ENCODE results near the gene HSPA1L.

GRCh38 chr6:31767096-31767645, 47.9 kb downstream of the HSPA1L start:
- no peak for TF ChIP-seq ZFP36 (IDR thresholded peaks at IDR 0.05; ENCODE audit: borderline replicate concordance, partially characterized antibody)
- TF ChIP-seq POLR2A (IDR thresholded peaks at IDR 0.05; ENCODE audit: low read length), result no peak
- TF ChIP-seq, protein P1, sequence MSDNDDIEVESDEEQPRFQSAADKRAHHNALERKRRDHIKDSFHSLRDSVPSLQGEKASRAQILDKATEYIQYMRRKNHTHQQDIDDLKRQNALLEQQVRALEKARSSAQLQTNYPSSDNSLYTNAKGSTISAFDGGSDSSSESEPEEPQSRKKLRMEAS (IDR thresholded peaks at IDR 0.05), result no peak
- TF ChIP-seq, protein P2, sequence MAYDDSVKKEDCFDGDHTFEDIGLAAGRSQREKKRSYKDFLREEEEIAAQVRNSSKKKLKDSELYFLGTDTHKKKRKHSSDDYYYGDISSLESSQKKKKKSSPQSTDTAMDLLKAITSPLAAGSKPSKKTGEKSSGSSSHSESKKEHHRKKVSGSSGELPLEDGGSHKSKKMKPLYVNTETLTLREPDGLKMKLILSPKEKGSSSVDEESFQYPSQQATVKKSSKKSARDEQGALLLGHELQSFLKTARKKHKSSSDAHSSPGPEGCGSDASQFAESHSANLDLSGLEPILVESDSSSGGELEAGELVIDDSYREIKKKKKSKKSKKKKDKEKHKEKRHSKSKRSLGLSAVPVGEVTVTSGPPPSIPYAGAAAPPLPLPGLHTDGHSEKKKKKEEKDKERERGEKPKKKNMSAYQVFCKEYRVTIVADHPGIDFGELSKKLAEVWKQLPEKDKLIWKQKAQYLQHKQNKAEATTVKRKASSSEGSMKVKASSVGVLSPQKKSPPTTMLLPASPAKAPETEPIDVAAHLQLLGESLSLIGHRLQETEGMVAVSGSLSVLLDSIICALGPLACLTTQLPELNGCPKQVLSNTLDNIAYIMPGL (CRISPR knock-in tag; IDR thresholded peaks at IDR 0.05; ENCODE audit: borderline replicate concordance), result no peak
- TF ChIP-seq MAZ (IDR thresholded peaks at IDR 0.05; ENCODE audit: borderline replicate concordance, low read depth, low read length), result no peak
- TF ChIP-seq CTCF (IDR thresholded peaks at IDR 0.05), result no peak
- TF ChIP-seq ESRRA (IDR thresholded peaks at IDR 0.05; ENCODE audit: borderline replicate concordance, low read length), result no peak
- no peak for TF ChIP-seq POLR2AphosphoS2 (conservative IDR thresholded peaks at IDR 0.05; ENCODE audit: low read length)
- no peak for TF ChIP-seq JUNB (IDR thresholded peaks at IDR 0.05)
- TF ChIP-seq FOSL2 (IDR thresholded peaks at IDR 0.05), result no peak
- no peak for TF ChIP-seq FOSL2 (CRISPR knock-in tag; IDR thresholded peaks at IDR 0.05)
- no peak for TF ChIP-seq TP53 (CRISPR knock-in tag; IDR thresholded peaks at IDR 0.05)
- TF ChIP-seq HDAC2 (IDR thresholded peaks at IDR 0.05), result no peak
